Measurements from ENCODE around the gene DCLK1.
"Not testable (repeated sequence)": the region's sequence is repeated elsewhere in the genome, so short reads cannot be mapped to it uniquely, and the experiment has no call there.

The DCLK1 gene

DNA sequence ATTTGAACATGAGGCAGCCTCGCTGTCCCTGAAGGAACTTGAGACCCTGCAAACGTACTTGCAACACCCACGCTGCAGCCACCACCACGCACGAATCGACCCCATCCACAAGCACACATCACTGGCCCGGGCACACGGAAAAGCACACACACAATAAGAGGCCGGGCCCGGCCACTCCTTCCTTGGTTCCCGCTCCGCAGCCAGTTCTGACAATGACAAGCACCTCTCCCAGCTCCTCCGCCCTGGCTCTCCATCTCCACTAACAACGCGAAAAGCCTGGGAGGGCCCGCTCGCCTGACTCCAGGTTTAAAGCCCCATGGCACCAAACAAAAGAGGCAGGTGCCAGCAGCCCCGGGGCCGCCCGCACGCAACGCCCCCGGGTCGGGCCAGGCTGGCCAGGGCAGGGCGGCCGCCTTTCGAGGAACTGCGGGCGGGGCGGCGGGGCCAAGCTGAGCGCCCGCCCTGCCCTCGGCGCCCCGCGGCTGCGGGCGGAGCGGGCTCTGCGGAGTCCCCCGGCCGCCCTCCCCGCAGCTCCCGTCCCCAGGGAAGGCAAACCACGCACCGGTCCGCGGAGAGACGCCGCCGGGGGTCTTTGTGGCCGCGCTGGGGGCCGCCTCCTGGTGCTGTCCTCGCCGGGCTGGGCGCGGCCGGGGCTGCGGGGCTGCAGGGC, 495 bp downstream of the DCLK1 start:
- DNase-seq, result no peak

DNA sequence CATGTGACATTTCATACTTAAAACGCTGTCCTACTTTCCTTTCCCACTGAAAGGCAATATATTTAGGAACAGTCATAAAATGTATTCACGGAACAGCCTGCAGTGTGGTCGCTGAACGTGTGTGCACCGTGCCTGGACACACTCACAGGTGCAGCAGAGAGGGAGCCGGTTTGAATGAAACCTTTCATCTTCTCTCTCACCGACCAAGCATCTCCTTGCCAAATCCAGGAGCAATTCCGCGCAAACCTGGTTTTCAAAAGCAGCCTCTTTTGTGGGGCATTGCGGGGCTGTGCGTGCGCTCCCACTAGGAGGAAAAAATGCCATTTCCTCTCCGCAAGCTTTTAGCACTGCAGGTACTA, 1.0 kb downstream of the DCLK1 start:
- no peak for DNase-seq

DNA sequence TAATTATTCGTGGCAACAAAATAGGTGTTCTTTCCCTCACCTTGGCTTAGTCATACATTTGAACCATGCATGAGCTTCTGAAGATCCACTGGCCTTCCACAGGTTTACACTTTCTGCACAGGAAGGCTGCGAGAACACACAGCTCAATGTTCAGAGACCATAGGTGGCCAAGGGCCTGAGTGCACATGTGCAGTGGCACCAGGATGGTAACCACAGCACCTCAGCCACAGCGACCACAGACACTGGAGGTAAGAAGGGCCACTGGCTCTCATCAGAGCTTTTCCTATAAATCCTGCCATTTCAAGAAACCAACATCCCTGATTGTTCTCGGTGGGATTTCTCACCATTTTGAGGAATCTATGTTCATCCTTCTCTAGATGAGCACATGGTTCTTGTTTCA, 1.6 kb downstream of the DCLK1 start:
- DNase-seq, result no peak

DNA sequence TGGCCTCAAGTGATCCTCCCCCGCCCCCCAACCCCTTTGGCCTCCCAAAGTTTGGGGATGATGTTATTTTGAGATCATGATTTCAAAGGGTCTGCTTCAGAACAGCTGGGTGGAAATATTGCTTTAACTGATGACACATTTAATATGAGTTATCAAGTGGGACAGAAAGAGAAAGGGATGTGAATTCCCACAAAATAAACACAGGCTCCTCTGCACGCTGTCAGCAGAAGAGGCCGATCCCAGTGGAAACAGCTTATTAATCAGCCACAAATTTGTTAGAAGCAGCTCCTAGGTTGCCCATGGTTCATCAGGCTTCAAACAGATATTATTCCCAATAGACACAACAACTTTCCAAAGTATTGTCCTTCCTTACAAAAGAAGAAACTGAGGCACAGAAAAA, 4.7 kb downstream of the DCLK1 start:
- no peak for DNase-seq

DNA sequence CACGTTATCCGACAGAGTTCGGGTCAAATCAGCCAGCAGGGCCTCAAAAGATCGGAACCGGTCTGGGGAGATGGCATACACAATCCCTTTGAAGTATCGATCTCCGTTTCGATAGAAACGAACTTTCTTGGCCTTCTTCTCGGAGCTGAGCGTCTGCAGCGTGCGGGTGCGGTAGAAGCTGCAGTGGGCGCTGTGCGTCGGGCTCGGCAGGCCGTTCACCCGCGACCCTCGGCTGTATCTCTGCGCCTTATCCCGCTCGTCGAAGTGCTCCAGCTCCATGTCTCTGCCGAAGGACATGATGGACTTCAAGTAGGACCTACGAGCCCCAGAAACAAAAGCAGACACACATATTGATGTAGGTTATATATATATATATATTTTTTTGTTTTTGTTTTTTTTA, 5.3 kb downstream of the DCLK1 start:
- no peak for DNase-seq

DNA sequence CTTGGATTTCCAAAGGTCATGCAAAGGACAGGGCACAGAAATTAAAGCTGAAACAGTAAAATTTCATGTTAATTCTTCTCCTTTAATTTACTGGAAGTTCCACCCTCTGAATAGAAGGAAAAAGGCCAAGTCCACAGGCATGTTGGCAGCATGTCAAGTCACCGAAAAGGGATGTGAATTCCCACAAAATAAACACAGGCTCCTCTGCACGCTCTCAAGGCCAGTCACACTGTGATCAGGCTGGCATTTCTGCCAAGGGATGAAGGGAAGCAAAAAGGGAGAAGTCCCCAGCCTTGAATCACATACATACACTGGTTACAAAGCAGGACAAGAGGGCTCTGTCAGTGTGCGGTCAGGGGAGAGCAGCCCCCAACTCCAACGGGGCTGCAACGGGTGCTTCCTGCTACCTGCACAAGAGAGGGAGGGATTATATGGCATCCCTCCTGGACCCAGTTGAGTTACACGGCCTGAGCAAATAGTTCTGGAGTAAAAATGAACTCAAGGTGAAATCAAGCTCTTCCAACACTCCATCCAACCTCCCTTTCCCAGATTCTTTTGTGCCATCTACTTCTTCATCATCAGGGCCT, 6.9 kb downstream of the DCLK1 start:
- no peak for DNase-seq

DNA sequence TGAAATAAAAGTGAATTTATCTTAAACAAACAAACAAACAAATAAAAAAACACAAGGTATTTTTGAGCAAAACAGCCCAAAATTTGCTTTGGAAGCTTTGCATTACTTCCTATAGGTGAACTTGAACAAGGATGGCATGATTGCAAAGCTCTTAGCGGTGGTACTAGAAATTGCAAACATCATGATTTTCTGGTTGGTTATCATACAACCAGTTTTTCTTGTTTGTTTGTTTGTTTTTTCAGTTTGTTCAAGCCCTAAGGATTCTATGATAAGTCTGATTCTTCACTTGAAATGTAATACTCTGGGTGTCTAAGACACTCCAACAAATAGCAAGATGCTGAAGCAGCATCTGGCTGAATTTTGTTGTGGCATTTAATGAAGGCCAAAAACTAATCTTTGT, 15.9 kb downstream of the DCLK1 start:
- DNase-seq, result no peak

DNA sequence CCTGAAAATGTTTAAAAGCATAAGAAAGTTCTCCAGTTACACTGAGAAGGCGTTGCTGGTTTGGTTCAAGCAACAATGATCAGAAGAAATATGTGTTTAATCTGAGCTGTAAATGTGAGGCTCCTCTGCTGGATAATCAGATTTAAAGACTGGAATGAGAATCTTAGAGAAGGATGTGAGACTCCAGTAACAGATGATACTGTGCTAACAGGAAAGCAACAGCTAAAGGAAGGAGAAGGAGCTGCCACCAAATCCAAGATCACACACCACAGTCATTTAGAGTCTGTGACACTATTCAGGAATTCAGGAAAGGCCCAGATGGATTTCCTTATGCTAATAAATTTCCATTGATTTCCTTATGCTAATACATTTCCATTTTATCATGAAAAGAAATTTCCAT, 16.9 kb downstream of the DCLK1 start:
- no peak for DNase-seq

DNA sequence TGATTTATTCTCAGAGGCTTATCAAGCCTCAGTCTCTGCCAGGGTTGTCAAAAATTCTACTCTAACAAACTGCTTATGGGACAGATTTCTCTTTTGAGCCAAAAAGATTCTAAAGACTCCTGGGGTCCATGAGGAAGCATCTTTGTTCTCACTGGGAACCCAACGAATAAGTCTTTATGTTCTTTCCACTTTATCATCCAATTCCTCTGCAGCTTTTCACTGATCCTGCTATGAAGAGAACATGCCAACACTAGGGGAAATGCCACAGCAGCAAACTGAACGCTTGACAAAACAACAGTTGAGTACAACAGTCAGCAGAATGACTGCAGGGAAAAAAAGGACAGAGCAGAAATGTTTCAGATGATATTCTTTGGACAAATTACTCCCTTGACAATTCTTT, 22.2 kb downstream of the DCLK1 start:
- no peak for DNase-seq

DNA sequence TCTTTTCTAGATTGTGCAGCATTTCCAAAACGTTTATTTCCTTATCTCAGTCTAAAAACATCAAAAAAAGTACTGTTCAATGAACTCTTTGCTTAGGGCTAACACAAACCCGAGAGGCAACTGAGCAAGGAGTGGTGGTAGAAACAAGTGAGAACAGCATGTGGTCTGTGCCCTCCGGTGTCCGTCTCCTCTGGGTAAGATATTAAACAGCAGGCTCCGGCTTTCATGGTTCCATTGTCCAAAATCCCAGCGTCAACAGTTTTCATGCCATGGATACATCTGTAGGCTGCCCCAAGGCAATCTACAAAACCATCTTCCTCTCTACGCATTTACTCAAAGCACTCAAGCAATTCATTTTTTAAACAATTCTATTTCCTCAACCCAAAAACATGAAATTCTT, 22.8 kb downstream of the DCLK1 start:
- no peak for DNase-seq

DNA sequence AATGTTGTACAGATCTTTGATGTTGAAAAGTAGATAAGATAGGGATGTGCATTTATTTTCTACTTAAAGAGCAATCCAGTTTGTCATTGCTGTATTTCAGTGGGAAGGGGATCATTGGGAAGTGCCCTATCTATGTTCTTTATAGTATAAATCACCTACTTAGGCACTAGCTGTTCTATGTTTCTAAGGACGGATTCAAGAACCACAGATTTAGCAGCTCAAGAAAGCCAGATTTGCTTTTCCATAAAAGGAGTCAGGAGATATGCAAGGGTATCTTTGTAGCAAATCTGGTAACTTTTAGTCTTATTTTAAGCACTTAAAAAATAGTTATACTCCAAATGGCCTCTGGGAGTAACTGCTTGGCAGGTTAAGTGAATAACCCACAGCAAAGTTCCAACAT, 23.7 kb downstream of the DCLK1 start:
- no peak for DNase-seq

DNA sequence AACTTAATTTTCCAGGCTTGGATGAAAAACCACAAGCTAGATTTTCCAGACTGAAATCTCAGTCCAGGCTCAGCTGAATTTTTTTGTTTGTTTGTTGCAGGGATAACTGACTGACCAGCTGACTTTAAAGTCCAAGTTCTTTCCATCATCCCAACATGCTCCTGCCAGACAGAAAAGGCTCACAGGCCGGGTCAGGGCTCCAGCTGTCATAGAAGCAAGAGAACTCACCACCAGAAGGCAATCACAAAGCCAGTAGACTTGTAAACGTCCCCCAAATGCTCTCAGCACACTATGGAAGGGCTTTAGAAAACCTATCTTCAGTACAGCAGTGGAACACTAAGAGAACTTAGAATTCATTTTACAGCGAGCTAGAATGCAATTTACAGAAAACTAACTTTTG, 25.5 kb downstream of the DCLK1 start:
- DNase-seq, result no peak

DNA sequence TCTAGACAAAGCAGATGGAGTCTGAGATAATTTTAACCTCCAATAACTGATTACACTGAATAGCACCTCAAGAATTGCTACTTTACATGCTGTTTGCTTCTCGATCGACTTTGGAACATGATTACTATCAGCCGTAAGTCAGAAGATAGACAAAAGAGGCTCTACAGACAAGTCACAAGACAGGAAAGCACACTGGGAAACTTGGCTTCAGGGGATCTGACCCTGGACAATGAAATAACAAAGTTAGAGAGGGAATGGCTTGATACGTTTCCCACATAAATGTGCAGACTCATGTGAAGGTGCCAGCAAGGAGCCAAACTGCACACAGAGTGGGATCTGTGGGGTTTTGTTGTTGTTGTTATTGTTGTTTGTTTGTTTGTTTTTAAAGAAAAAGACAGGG, 28.5 kb downstream of the DCLK1 start:
- no peak for DNase-seq

DNA sequence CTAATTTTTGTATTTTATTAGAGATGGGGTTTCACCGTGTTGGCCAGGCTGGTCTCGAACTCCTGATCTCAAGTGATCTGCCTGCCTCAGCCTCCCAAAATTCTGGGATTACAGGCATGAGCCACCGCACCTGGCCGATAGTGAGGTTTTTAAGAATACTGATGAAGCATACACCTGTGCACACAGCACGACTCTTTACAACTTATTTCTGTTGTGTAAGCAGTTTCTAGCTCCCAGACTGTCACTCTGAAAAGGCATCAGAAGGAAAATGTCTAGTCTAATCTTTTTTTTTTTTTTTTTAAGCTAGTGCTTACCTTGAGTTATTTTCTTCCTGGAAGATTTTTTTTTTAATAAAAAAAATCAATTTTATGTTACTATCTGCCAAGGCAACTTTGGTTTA, 29.3 kb downstream of the DCLK1 start:
- not testable (repeated sequence) for DNase-seq

DNA sequence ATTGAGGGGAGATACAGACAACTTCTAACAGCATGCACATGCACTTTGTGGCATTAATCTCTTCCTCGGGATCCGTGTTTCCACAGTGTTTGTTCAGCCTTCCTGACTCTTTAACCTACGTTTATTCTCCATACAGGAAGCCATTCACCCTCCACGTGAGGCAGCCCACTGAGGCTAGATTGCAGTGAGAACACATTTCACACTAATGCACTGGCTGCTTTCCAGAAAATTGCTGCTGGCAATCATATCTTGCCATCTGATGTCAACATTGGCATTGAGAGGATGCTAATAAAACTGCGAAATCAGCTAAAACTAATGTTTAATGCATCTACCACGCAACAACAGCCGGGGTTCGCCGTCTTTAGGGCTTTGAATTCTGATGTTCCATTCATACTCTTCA, 30.0 kb downstream of the DCLK1 start:
- DNase-seq, result no peak

DNA sequence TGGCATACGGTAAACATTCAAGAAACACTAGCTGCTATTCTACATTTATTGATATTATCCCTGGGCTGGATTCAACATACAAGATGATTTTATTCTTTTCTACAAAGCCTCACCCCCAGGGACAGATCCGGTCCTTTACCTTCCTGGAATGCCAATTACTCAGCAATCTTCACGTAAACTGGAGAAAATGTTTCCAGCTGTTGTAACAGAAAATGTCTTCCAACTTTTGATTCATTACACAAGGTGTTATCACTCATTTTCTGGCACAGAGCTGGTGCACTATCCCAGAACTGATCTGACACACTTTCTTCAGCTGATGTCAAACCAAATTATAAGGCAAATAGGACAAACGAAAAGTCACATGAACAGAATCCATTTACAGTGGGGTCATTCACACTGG, 33.1 kb downstream of the DCLK1 start:
- DNase-seq, result no peak

DNA sequence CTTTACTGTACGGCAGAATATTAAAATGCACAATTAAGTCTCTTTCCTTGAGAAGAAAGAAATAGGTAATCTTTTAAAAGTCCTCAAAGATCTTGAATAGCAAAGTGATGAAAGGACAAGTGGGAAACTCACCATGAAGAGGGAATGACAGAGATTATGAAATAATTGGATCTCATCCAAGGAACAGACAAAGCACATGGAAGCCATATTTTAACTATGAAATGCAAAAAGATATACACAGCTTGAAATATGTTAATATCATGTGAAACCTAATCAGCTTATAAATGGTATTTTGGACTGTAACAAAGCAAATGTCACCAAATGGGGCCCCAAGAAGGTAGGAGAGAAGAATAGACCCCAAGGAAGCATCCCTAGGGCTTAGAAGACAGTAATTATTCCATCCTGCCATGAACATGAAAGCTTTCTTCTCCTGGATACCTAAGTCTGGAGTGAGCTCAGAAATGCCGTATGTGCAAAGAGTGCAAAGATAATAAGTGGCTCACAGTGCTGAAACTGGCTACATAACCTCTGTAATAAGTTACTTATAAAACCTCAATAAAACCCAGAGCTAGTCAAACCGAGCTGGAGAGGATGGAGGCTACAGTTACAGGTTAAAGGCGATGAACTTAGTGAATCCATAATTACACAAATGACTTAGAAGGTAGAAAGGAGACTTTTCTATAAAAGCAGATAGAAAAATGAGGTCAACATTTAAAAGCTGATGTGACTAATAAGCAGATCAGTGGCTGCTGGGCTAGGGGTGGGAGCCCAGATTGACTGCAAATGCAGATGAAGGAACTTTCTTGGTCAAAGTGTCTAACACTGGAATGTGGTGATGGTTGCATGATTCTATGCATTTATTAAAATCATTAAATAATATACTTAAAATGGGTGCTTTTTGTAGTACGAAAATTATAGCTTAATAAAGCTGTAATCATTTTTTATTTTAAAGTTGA, 34.4 kb downstream of the DCLK1 start:
- no peak for DNase-seq

DNA sequence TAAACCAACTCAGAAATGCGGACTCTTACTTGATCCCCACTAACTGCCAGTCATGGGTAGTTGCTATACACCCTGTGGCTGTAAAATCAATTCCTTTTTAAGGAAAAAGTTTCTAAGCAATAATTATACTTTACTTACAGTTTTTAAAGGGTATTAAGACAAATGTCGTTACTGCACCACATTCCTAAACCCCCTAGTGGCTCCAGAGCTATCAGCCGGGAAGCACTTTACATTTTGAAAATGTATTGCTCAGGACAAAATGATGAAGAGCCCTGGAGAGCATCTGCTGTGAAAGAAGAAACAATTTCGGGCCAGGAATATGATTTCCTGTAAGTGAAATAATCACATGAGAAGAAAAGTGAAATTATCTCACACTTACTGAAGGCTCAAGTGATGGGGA, 36.7 kb downstream of the DCLK1 start:
- no peak for DNase-seq

DNA sequence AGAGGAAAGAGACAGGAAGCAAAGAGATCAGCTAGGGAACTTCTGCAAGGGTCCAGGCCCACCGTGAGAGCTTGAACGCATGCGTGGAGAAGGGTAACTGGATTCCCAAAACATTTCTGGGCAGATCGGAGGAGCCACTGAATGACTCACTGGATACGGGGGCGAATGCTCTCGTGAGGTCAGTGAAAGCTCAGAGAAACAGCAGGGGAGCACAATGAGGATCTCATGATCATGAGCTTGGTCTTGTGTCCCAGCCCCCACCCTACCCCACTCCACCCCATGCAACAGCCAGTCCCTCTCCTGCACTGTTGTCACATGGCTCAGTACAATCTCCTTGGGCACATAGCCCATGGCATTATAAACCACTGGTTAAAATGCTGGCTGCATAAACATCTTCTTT, 40.6 kb downstream of the DCLK1 start:
- DNase-seq, result no peak

DNA sequence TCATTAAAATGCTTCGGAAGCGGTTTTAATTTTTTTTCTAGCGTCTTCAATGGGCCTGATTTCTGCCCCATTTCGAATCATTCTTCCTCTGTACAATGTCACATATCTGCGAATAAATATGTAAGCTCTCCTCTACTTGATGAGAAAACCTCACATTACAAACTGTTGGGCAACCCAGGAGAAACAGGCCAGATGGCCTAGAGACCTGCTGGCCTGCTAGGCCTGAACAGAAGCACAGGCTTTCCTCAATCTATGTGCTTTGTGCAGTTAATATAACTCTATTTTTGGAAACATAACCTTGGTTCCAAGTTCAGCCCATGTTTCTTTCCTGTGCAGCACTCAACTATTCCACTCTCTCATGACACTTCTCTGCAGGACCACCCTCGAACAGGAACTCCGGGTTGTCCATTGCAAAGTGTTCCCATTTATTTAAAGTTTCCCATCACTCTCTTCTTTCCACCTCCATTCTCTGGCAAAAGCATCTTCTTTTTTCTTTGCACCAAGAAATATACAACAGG, 42.0 kb downstream of the DCLK1 start:
- DNase-seq, result no peak

DNA sequence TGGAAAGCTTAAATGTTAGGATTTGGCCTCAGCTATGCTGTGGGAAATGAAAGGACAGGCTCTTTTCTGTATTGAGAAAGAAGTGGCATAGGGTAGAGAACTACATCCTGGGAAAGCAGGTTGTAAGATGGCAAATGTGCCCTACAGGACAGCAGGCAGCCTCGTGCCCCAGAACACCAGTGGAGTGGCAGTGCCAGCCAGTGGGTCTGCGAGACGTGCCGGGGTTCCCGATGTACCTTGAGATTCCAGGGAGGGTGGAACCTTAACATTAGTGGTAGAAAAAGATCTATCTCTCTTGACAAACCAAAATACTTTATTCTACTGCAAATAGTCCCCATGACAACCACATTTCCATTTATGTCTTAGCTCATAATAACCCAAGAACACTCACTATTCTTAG, 42.7 kb downstream of the DCLK1 start:
- no peak for DNase-seq

DNA sequence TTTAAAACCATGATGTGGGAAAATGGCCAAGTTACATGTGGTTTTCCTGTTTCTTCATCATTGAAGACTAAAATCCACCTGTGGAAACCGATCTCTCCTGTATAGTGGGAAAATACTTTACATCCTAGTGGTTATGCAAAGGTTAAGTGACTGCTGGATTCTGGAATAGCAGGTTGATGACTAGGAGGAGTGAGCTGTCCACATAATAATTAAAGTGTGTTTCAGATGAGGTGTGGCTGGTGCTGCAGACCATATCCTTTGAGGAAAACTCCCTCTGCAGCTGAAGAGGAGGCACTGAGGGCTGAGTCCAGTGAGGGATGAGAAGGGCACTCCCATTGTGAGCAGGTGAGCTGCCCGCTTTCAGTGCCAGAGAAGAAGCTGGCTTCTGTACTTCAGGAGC, 43.2 kb downstream of the DCLK1 start:
- DNase-seq, result no peak

DNA sequence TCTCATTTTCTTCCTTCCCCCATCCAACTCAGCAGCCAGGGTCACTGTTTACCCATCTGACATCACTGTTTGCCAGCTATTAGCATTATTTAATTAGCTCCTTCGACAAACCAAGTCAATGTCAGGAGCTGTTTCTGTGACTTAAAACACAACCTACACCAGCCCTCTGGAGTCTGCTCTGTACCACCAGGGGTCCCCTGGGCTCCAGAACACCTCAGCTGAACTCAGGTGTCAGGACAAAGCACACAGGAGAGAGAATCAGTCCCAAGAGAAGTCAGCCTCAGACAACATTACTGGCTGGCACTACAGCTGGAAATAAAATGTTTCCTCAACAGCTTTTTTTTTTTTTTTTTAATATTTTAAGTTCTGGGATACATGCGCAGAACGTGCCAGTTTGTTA, 45.1 kb downstream of the DCLK1 start:
- DNase-seq, result no peak

DNA sequence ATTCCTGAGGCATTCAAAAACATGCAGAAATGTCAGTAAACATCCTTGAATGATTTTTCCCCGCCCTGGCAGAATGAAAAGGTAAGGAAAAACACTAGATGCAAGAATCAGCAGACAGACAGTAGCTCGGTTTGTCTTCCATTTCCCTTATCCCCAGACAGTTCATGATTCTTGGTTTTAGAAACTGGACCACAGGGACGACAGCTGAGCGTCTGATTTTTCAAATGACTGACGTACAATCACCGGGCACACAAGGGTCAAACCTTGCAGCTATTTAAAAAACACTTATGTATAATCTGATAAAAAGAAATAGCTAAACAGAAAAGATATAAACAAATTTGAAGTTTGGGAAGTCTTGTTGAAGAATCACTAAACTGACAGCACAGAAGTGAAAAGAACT, 47.1 kb downstream of the DCLK1 start:
- no peak for DNase-seq
